ENCODE results near the gene RAB8B. TPM values are rescaled to one million over a fixed set of nuclear protein-coding genes. Genes with fewer than 3 reads are reported as not detected.

RAB8B gene
- total RNA-seq, 4 donors from 2014 or later, result 24.9 to 93.8 (median 56.0) TPM

- no peak for TF ChIP-seq CTCF (IDR thresholded peaks at IDR 0.05; ENCODE audit: low read depth)
Measured at GRCh38 chr15:63251701-63252100, 62.3 kb downstream of the RAB8B start.

GRCh38 chr15:63252292-63252691, 62.9 kb downstream of the RAB8B start:
- TF ChIP-seq CTCF (IDR thresholded peaks at IDR 0.05; ENCODE audit: low read depth), result no peak

GRCh38 chr15:63254991-63255390, 65.6 kb downstream of the RAB8B start:
- no peak for TF ChIP-seq CTCF (IDR thresholded peaks at IDR 0.05; ENCODE audit: low read depth)

GRCh38 chr15:63255489-63255990, 66.1 kb downstream of the RAB8B start:
- TF ChIP-seq CTCF (IDR thresholded peaks at IDR 0.05; ENCODE audit: low read depth), result no peak

GRCh38 chr15:63256433-63257274, 67.2 kb downstream of the RAB8B start:
- no peak for TF ChIP-seq CTCF (IDR thresholded peaks at IDR 0.05; ENCODE audit: low read depth)

GRCh38 chr15:63258658-63259057, 69.3 kb downstream of the RAB8B start:
- no peak for TF ChIP-seq CTCF (IDR thresholded peaks at IDR 0.05; ENCODE audit: low read depth)

- TF ChIP-seq CTCF (IDR thresholded peaks at IDR 0.05; ENCODE audit: low read depth), result no peak
Measured at GRCh38 chr15:63260791-63261190, 71.4 kb downstream of the RAB8B start.

Measured in subcutaneous adipose tissue (tissue), 4 donors.